Measurements from ENCODE around the gene MYEF2. TPM values are rescaled to one million over a fixed set of nuclear protein-coding genes. Genes with fewer than 3 reads are reported as not detected.

Gene MYEF2
- 10 to 100 TPM; 31.7 to 32.7 TPM for total RNA-seq

DNA sequence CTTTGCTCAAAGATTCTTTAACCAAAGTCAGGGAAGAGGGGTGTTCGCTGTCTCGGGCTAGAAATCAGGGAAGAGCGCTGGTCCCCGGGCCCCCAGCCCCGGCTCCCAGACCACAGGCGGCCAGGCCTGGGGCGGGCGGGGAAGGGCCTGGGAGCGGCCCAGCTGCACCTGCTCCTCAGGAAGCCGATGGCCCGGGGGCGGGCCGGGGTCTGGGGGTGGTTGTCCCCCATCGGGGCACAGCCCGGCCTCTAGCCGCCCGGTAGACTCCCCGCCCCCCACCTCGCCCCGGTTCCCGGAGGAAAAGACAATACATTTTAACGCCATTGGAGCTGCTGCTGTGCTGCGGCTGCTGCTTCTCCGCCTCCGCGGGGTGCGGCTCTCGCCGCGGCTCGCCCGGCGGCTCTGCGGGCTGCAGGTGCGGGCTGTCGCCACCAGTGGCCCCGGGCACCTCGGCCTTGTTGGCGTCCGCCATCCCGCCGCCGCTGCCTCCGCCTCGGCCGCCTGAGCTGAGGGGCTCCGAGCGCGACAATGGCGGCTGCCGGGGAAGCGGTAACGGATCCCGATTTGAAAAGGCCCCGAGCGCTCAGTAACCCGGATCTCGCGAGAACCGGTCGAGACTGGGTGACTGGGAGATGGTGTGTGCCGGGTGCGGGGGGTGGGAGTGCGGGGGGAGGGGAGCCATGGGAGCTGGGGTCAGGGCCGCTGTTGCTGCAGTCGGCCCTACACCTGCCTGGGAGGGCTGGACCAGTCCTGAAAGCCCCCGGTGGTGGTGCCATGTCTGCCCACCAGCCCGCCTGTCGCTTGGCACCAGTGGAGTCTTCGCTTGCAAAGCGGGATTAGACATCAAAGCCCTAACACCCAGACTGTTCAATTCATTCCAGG, at the start of gene MYEF2:
Gene MYEF2 (minus strand): TSS at position 530 of the 882 bp plus-strand sequence. CDS start 58 bp downstream, at position 472.
- Mint-ChIP-seq H3K36me3 (ENCODE audit: low read depth) (no peaks in the 10 kb centered on the region), H3K4me1 (ENCODE audit: low read depth) (peaks cover 14% of the 10 kb centered on the region), H3K4me3 (peak within 1 kb of the TSS; percentile 78), H3K27ac (peak within 1 kb of the TSS; percentile 85), H3K27me3 (ENCODE audit: low read depth) (peaks cover 23% of the 10 kb centered on the region), H3K9me3 (peaks cover 1% of the 10 kb centered on the region)
- intact Hi-C loops (cut with micrococcal nuclease): loop anchor here (1.0 to 10.0 kb wide), 3 partner anchors 154 to 977 kb away; partner anchors contain the start of genes CEP152 and COPS2
- peak; percentile 83 for DNase-seq
- CTCF ChIA-PET: no interaction called here

GRCh38 chr15:48225771-48226170, 47.7 kb upstream of the MYEF2 start:
- no peaks in the 10 kb centered on the region for H3K36me3 Mint-ChIP-seq (ENCODE audit: low read depth)
- no peaks in the 10 kb centered on the region for H3K4me1 Mint-ChIP-seq (ENCODE audit: low read depth)
- H3K4me3 Mint-ChIP-seq: no peak overlapping the region
- H3K9me3 Mint-ChIP-seq: no peaks in the 10 kb centered on the region
- CTCF ChIA-PET: no interaction called here
- intact Hi-C loops (cut with micrococcal nuclease): no loop called here
- DNase-seq: no peak
- peaks cover 2% of the 10 kb centered on the region for H3K27me3 Mint-ChIP-seq (ENCODE audit: low read depth)
- H3K27ac Mint-ChIP-seq: no peak overlapping the region

DNA sequence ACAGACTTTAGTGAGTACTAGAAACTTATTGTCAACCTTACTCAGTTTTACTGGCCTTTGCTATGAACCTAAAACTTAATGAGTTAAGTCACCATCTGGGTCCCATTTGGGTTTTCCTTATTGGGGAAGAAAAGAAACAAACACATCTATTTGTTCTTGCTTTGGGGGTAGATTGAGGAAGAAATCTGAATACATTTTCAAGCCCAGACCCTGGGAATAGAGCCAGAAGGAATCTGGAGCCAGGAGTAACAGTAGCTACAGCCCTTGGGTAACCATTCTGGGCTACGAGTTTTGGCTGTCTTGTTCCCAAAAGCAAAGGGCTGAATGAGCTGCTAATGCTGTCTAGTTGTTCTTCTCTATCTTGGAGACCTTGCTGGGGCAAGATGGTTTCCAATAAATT, 44.5 kb upstream of the MYEF2 start:
- Mint-ChIP-seq H3K36me3 (ENCODE audit: low read depth) (no peaks in the 10 kb centered on the region), H3K9me3 (no peaks in the 10 kb centered on the region), H3K27me3 (ENCODE audit: low read depth) (peaks cover 8% of the 10 kb centered on the region), H3K4me3 (no peak overlapping the region), H3K27ac (no peak overlapping the region), H3K4me1 (ENCODE audit: low read depth) (no peaks in the 10 kb centered on the region)
- no peak for DNase-seq
- CTCF ChIA-PET: no interaction called here
- intact Hi-C loops (cut with micrococcal nuclease): no loop called here

GRCh38 chr15:48221885-48222284, 43.8 kb upstream of the MYEF2 start:
- Mint-ChIP-seq H3K4me3 (no peak overlapping the region), H3K27me3 (ENCODE audit: low read depth) (peaks cover 8% of the 10 kb centered on the region), H3K9me3 (no peaks in the 10 kb centered on the region), H3K27ac (no peak overlapping the region), H3K36me3 (ENCODE audit: low read depth) (no peaks in the 10 kb centered on the region), H3K4me1 (ENCODE audit: low read depth) (no peaks in the 10 kb centered on the region)
- CTCF ChIA-PET: no interaction called here
- no peak for DNase-seq
- intact Hi-C loops (cut with micrococcal nuclease): no loop called here

- Mint-ChIP-seq H3K36me3 (ENCODE audit: low read depth) (no peaks in the 10 kb centered on the region), H3K4me3 (no peak overlapping the region), H3K27me3 (ENCODE audit: low read depth) (peaks cover 8% of the 10 kb centered on the region), H3K27ac (no peak overlapping the region), H3K9me3 (no peaks in the 10 kb centered on the region), H3K4me1 (ENCODE audit: low read depth) (no peaks in the 10 kb centered on the region)
- DNase-seq: no peak
- intact Hi-C loops (cut with micrococcal nuclease): no loop called here
- CTCF ChIA-PET: no interaction called here
Observed at GRCh38 chr15:48221261-48221660, 43.2 kb upstream of the MYEF2 start.

DNA sequence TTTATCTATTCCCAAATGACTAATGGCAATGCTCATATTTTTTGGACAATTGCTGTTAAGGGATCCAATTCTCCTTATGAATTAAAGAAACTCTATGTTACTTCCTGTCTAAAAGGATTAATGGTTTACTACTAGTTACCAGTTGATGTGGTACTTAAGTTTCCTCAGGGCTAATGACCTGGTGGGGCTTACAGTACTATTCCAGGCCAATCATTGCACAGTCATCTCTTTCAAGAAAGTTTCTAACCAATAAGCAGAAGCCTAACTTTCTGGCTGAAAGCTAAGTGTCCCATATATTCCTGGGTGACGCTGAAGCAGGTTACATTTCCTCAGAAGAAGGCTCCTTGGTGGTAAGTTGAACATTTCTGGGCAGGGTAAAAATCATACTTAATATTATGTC, 27.9 kb upstream of the MYEF2 start, which contains the start of gene SLC12A1:
Gene SLC12A1 (plus strand): TSS at position 322 of the 400 bp plus-strand sequence. CDS start 1,418 bp downstream, outside the sequence.
- no peak within 1 kb of the TSS for H3K27ac Mint-ChIP-seq
- H3K4me1 Mint-ChIP-seq (ENCODE audit: low read depth): no peaks in the 10 kb centered on the region
- CTCF ChIA-PET: no interaction called here
- DNase-seq: no peak
- H3K36me3 Mint-ChIP-seq (ENCODE audit: low read depth): no peaks in the 10 kb centered on the region
- peaks cover 12% of the 10 kb centered on the region for H3K27me3 Mint-ChIP-seq (ENCODE audit: low read depth)
- intact Hi-C loops (cut with micrococcal nuclease): no loop called here
- no peak within 1 kb of the TSS for H3K4me3 Mint-ChIP-seq
- no peaks in the 10 kb centered on the region for H3K9me3 Mint-ChIP-seq

GRCh38 chr15:48202068-48202467, 24.0 kb upstream of the MYEF2 start:
- Mint-ChIP-seq H3K27ac (no peak overlapping the region), H3K9me3 (no peaks in the 10 kb centered on the region), H3K27me3 (ENCODE audit: low read depth) (peaks cover 22% of the 10 kb centered on the region), H3K36me3 (ENCODE audit: low read depth) (no peaks in the 10 kb centered on the region), H3K4me1 (ENCODE audit: low read depth) (no peaks in the 10 kb centered on the region), H3K4me3 (no peak overlapping the region)
- CTCF ChIA-PET: interaction anchor here (0.7 kb wide), 1 partner anchor 32 kb away, joined by 3 read pairs; no protein-coding TSS in a partner anchor
- DNase-seq: no peak
- intact Hi-C loops (cut with micrococcal nuclease): no loop called here

DNA sequence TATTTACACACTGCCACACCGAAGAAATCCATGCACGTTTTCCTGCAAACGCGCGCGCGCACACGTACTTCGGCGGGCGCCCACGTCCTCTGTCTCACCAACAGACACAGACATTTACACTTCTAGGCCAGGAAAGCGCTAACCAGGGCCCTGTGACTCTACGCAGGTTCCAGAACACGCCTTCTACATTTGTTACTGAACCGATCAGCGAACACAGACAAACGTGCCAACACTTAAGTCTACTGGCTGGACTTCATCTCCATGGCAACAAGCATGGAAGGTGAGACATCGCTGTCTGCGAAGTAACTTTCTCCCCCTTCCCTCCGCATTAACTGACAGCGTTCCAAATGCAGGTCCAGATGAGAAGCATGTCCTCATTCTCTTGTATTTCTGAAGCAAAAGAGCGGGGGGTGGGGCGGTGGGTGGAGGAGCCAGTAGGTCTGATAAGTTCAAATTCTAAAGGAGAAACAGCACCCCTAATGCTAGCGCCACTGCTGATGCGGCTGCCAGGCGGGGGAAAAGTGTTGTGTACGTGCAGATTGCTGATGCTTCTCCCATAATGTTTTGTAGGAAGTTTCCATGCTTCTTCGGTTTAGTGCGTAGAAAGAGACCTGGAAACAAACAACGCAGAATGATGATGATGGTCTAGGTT, 13.6 kb upstream of the MYEF2 start, which contains the start of gene CTXN2:
Gene CTXN2 (plus strand): TSS at position 92 of the 652 bp plus-strand sequence. CDS start 9,636 bp downstream, outside the sequence.
- intact Hi-C loops (cut with micrococcal nuclease): no loop called here
- Mint-ChIP-seq H3K4me3 (no peak within 1 kb of the TSS), H3K4me1 (ENCODE audit: low read depth) (no peaks in the 10 kb centered on the region), H3K27ac (no peak within 1 kb of the TSS), H3K27me3 (ENCODE audit: low read depth) (peaks cover 52% of the 10 kb centered on the region), H3K36me3 (ENCODE audit: low read depth) (no peaks in the 10 kb centered on the region), H3K9me3 (no peaks in the 10 kb centered on the region)
- CTCF ChIA-PET: no interaction called here
- no peak for DNase-seq

- peaks cover 52% of the 10 kb centered on the region for H3K27me3 Mint-ChIP-seq (ENCODE audit: low read depth)
Observed at GRCh38 chr15:48190932-48191573, 13.0 kb upstream of the MYEF2 start.

DNA sequence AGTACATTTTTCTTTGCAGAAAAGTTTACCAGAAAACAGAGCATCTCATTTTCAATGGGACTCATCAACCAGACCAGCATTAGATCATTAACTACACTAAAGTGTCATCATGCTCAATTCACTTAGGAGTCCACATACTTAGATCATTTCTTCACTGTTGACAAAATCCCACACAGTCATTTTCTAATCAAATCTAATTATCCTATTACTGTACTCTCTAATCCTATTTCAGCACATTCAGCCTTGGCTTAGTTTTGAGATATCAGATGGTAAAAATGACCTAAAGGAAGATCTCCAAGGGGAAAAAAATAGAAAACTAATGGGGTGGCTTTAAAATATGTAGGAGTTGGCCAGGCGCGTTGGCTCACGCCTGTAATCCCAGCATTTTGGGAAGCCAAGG, 8.2 kb upstream of the MYEF2 start:
- Mint-ChIP-seq H3K27me3 (ENCODE audit: low read depth) (peaks cover 44% of the 10 kb centered on the region), H3K27ac (no peak overlapping the region), H3K9me3 (no peaks in the 10 kb centered on the region), H3K36me3 (ENCODE audit: low read depth) (no peaks in the 10 kb centered on the region), H3K4me3 (no peak overlapping the region), H3K4me1 (ENCODE audit: low read depth) (no peaks in the 10 kb centered on the region)
- intact Hi-C loops (cut with micrococcal nuclease): no loop called here
- no peak for DNase-seq
- CTCF ChIA-PET: no interaction called here

More at GRCh38 chr15:48190932-48191573, 13.0 kb upstream of the MYEF2 start:
- no peaks in the 10 kb centered on the region for H3K36me3 Mint-ChIP-seq (ENCODE audit: low read depth)
- H3K27ac Mint-ChIP-seq: no peak overlapping the region
- H3K4me1 Mint-ChIP-seq (ENCODE audit: low read depth): no peaks in the 10 kb centered on the region
- peak; percentile 63 for DNase-seq
- no peaks in the 10 kb centered on the region for H3K9me3 Mint-ChIP-seq
- intact Hi-C loops (cut with micrococcal nuclease): no loop called here
- H3K4me3 Mint-ChIP-seq: no peak overlapping the region
- CTCF ChIA-PET: no interaction called here

DNA sequence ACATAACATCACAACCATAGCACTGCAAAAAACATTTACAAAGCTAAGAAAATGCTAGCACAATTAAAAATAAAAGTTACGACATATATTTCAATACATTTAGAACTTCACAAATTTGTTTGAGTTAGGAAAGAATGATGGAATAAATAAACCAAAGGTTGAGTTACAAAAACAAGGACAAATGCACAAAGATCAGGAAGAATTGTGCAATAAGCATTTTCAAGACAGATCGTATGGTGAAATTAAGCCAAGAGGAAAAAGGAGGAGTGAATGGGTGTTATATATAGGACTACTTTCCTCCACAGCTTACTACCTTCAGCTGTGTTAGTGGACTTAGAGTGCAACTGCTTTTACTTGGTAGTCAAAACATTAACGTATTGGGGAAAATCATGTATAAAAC, 7.4 kb upstream of the MYEF2 start:
- H3K9me3 Mint-ChIP-seq: no peaks in the 10 kb centered on the region
- no peaks in the 10 kb centered on the region for H3K4me1 Mint-ChIP-seq (ENCODE audit: low read depth)
- H3K27me3 Mint-ChIP-seq (ENCODE audit: low read depth): peaks cover 39% of the 10 kb centered on the region
- H3K27ac Mint-ChIP-seq: no peak overlapping the region
- no peak overlapping the region for H3K4me3 Mint-ChIP-seq
- CTCF ChIA-PET: no interaction called here
- DNase-seq: no peak
- intact Hi-C loops (cut with micrococcal nuclease): no loop called here
- no peaks in the 10 kb centered on the region for H3K36me3 Mint-ChIP-seq (ENCODE audit: low read depth)

GRCh38 chr15:48182749-48183148, 4.7 kb upstream of the MYEF2 start:
- Mint-ChIP-seq H3K27me3 (ENCODE audit: low read depth) (peaks cover 30% of the 10 kb centered on the region), H3K36me3 (ENCODE audit: low read depth) (no peaks in the 10 kb centered on the region), H3K4me3 (no peak overlapping the region), H3K27ac (no peak overlapping the region), H3K9me3 (no peaks in the 10 kb centered on the region), H3K4me1 (ENCODE audit: low read depth) (no peaks in the 10 kb centered on the region)
- CTCF ChIA-PET: no interaction called here
- intact Hi-C loops (cut with micrococcal nuclease): no loop called here
- no peak for DNase-seq

Measured in activated naive CD4-positive, alpha-beta T cell treated with anti-CD3 and anti-CD28 coated beads for 36 hours (primary cell).